MCF 10A (cell line): ENCODE results near the gene XBP1. TPM values are rescaled to one million over a fixed set of nuclear protein-coding genes. Genes with fewer than 3 reads are reported as not detected.
"Not testable (repeated sequence)": the region's sequence is repeated elsewhere in the genome, so short reads cannot be mapped to it uniquely, and the experiment has no call there.

Experiments used
- Bru-seq: library from RNA; stranded (reverse); fragments of 400-500 nt; gene quantifications from one replicate; lab custom pipeline; 2021; lab: Mats Ljungman, UMichigan
- BruChase-seq, 2 experiments: library from RNA; stranded (reverse); fragments of 400-500 nt; gene quantifications; one replicate each; lab custom pipeline; 2021; lab: Mats Ljungman, UMichigan
- BruUV-seq: library from RNA; stranded (reverse); fragments of 400-500 nt; replicated peaks from 2 replicates; lab custom pipeline; 2021; lab: Mats Ljungman, UMichigan
- CTCF ChIA-PET: fragments of 300-600 bp; sonication (Branson Sonifier 250); formaldehyde crosslinking; extraction: SDS; loops from one replicate; lab custom pipeline; 2021; ENCODE audit warnings: antibody characterized with exemption, inconsistent platforms; lab: Yijun Ruan, JAX
- POLR2A ChIA-PET: fragments of 300-600, 350-650 bp; sonication (Branson Sonifier 250); formaldehyde crosslinking; extraction: SDS; loops from one replicate; lab custom pipeline; 2020; ENCODE audit warnings: antibody characterized with exemption, inconsistent platforms; lab: Yijun Ruan, JAX
- DNase-seq: peaks from one replicate; pipeline ENCODE4 v3.0.0-alpha.2; 2018; ENCODE audit not compliant: unreplicated experiment
- H3K27ac Mint-ChIP-seq: one replicate; pipeline ENCODE4 v1.8.0; 2022; ENCODE audit warnings: mild to moderate bottlenecking, low read depth, mixed read lengths; ENCODE audit not compliant: unreplicated experiment
- H3K27me3 Mint-ChIP-seq: one replicate; pipeline ENCODE4 v1.8.0; 2022; ENCODE audit warnings: mixed read lengths; ENCODE audit not compliant: insufficient read depth, unreplicated experiment
- H3K36me3 Mint-ChIP-seq: one replicate; pipeline ENCODE4 v1.8.0; 2022; ENCODE audit warnings: mild to moderate bottlenecking, moderate library complexity, mixed read lengths; ENCODE audit not compliant: insufficient read depth, unreplicated experiment
- H3K4me1 Mint-ChIP-seq: one replicate; pipeline ENCODE4 v1.8.0; 2022; ENCODE audit warnings: mixed read lengths; ENCODE audit not compliant: insufficient read depth, unreplicated experiment
- H3K4me3 Mint-ChIP-seq: one replicate; pipeline ENCODE4 v1.8.0; 2022; ENCODE audit warnings: mild to moderate bottlenecking, moderate library complexity, mixed read lengths; ENCODE audit not compliant: unreplicated experiment
- H3K9me3 Mint-ChIP-seq: one replicate; pipeline ENCODE4 v1.8.0; 2022; ENCODE audit warnings: mixed read lengths; ENCODE audit not compliant: unreplicated experiment
- CTCF ChIP-seq: fragments of 200-600 bp; IDR thresholded peaks from one replicate; pipeline ENCODE4 v1.8.0; 2022; ENCODE audit warnings: antibody characterized with exemption, mild to moderate bottlenecking; ENCODE audit not compliant: unreplicated experiment
- intact Hi-C: fragments of 100-400 bp; cut with micrococcal nuclease; formaldehyde crosslinking; loops from 2 replicates; pipeline ENCODE4 v1.14.1; 2022
- long read RNA-seq: library from polyadenylated mRNA; stranded (forward); transcript quantifications from one replicate; pipeline ENCODE4 v2.0.0, GENCODE V29; 2022
- total RNA-seq: library from RNA; stranded (reverse); gene quantifications from 2 replicates; pipeline ENCODE4 v1.2.3, GENCODE V29; 2022

XBP1 gene
- 274 and 429 TPM in 2 replicates for total RNA-seq
- percentile 99 among the genes with signal in this experiment for Bru-seq, nascent RNA
- percentile 97 among the genes with signal in this experiment for BruChase-seq, experiment 1, labeled RNA remaining after a 6-hour chase
- BruChase-seq, experiment 2, labeled RNA remaining after a 2-hour chase: percentile 100 among the genes with signal in this experiment
- long read RNA-seq, transcript XBP1-203 (5 exons, 1,824 nt): minor isoform, 12 of 1,444 reads
- long read RNA-seq, transcript XBP1-201 (5 exons, 1,850 nt): major isoform, 1,353 of 1,444 reads
- long read RNA-seq, transcript XBP1-206 (2 exons, 2,173 nt): minor isoform, 18 of 1,444 reads
- long read RNA-seq, partial matches to known transcripts: 11 of 1,444 reads
- long read RNA-seq, other reads (novel, unspliced or antisense): 49 of 1,444 reads

DNA sequence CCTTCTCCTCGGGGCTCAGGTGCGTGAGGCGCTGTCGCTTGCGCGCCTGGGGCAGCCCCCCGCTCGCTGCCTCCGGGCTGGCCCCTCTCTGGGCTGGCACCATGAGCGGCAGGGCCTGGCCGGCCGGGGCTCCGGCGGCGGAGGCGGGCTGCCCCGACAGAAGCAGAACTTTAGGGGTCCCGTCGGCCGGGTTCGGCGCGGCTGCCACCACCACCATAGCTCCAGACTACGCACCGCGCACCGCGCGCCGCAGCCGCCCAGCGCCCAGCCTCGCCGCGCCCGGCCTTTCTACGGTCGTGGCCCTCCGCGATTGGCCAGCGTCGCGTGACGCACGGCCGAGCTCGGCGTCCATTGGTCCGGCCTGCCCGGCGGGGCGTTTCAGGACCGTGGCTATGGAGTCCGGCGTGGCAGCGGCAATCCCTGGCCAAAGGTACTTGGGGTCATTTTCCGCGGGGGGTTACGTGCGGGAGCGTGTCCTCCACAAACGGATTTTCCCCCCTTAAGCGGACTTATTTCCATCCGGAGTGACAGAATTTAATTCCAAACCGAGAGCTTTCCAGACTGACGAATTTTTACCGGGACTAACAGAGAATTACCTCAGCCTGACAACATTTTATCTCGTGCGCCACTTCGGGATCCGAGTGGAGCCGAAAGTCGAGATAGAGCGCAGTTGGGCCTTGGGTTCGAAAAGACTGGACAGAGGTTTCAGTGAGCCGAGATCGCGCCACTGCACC, at the start of gene XBP1:
XBP1 (minus strand) TSS at position 262 of the 734 bp plus-strand sequence.
- H3K36me3 Mint-ChIP-seq: peaks cover 56% of the 10 kb centered on the region
- no TSS peak for BruUV-seq

GRCh38 chr22:28846994-28847393, 46.6 kb upstream of the XBP1 start:
- no TSS peak for BruUV-seq

More for the DNA sequence above, at the start of gene XBP1:
- DNase-seq: peak; percentile 94
- Mint-ChIP-seq H3K27ac (peak within 1 kb of the TSS; percentile 97), H3K9me3 (no peaks in the 10 kb centered on the region), H3K4me1 (peaks cover 13% of the 10 kb centered on the region), H3K4me3 (peak within 1 kb of the TSS; percentile 87), H3K27me3 (no peaks in the 10 kb centered on the region)
- TF ChIP-seq CTCF: no peak
- ChIA-PET CTCF (interaction anchor here (1.0 to 3.8 kb wide), 4 partner anchors 12 to 240 kb away, joined by 4 to 17 read pairs (median 8); no protein-coding TSS in a partner anchor), POLR2A (interaction anchor here (0.6 to 8.1 kb wide), 28 partner anchors 8 to 589 kb away, joined by 3 to 74 read pairs (median 4); partner anchors contain the start of genes CCDC117, CHEK2, EWSR1 and HSCB)
- intact Hi-C loops: loop anchor here (1.0 kb wide), 1 partner anchor 90 kb away; no protein-coding TSS in a partner anchor

GRCh38 chr22:28844277-28844676, 43.9 kb upstream of the XBP1 start:
- intact Hi-C loops, H3K27ac Mint-ChIP-seq, DNase-seq, H3K36me3 Mint-ChIP-seq, H3K9me3 Mint-ChIP-seq, H3K4me1 Mint-ChIP-seq, BruUV-seq, H3K27me3 Mint-ChIP-seq, H3K4me3 Mint-ChIP-seq: not testable (repeated sequence)
- CTCF ChIA-PET: interaction anchor here (0.6 to 1.0 kb wide), 2 partner anchors 12 to 17 kb away, joined by 3 to 5 read pairs; no protein-coding TSS in a partner anchor
- POLR2A ChIA-PET: interaction anchor here (0.7 kb wide), 2 partner anchors 8 to 185 kb away, joined by 3 read pairs; no protein-coding TSS in a partner anchor

More at GRCh38 chr22:28846994-28847393, 46.6 kb upstream of the XBP1 start:
- Mint-ChIP-seq H3K27me3 (no peaks in the 10 kb centered on the region), H3K4me3 (no peak overlapping the region), H3K9me3 (no peaks in the 10 kb centered on the region), H3K27ac (no peak overlapping the region), H3K36me3 (no peaks in the 10 kb centered on the region), H3K4me1 (no peaks in the 10 kb centered on the region)
- POLR2A ChIA-PET: interaction anchor here (0.6 kb wide), 2 partner anchors 14 to 310 kb away, joined by 3 read pairs; no protein-coding TSS in a partner anchor
- intact Hi-C loops: no loop called here
- TF ChIP-seq CTCF: no peak
- no peak for DNase-seq
- CTCF ChIA-PET: interaction anchor here (2.0 kb wide), 2 partner anchors 193 kb away, joined by 15 to 16 read pairs; no protein-coding TSS in a partner anchor

GRCh38 chr22:28843633-28844032, 43.3 kb upstream of the XBP1 start:
- Mint-ChIP-seq H3K27ac (no peak overlapping the region), H3K9me3 (no peaks in the 10 kb centered on the region), H3K27me3 (no peaks in the 10 kb centered on the region), H3K4me3 (no peak overlapping the region), H3K36me3 (no peaks in the 10 kb centered on the region), H3K4me1 (no peaks in the 10 kb centered on the region)
- intact Hi-C loops: no loop called here
- ChIA-PET POLR2A (interaction anchor here (0.7 kb wide), 2 partner anchors 7 to 186 kb away, joined by 3 read pairs; no protein-coding TSS in a partner anchor), CTCF (interaction anchor here (1.0 kb wide), 1 partner anchor 12 kb away, joined by 3 read pairs; no protein-coding TSS in a partner anchor)
- no TSS peak for BruUV-seq
- no peak for TF ChIP-seq CTCF
- no peak for DNase-seq
